Stimulated activated CD4-positive, alpha-beta T cell treated with anti-CD3 and anti-CD28 coated beads, Interleukin-1b, Interleukin-23, amount 100 ng/mL, for 4 hours (primary cell): ENCODE data around the gene OXA1L.
"Not testable (repeated sequence)": the region's sequence is repeated elsewhere in the genome, so short reads cannot be mapped to it uniquely, and the experiment has no call there.

Source experiments
- DNase-seq, 2 donors: peaks; one replicate each; pipeline ENCODE4 v3.0.0-alpha.2; 2020; ENCODE audit warnings: low read depth in 2 of 2

The OXA1L gene

GRCh38 chr14:22798528-22798927 is 32.0 kb downstream of the OXA1L start:
- DNase-seq = no peak

- DNase-seq = no peak
Observed at GRCh38 chr14:22800346-22800745, 33.9 kb downstream of the OXA1L start.

GRCh38 chr14:22801716-22802115 is 35.2 kb downstream of the OXA1L start:
- no peak for DNase-seq

- DNase-seq = no peak
Observed at GRCh38 chr14:22802860-22803686, 36.6 kb downstream of the OXA1L start.

- no peak for DNase-seq
Observed at GRCh38 chr14:22803687-22803974, 37.1 kb downstream of the OXA1L start.

GRCh38 chr14:22805235-22805634 is 38.7 kb downstream of the OXA1L start:
- not testable (repeated sequence) for DNase-seq

GRCh38 chr14:22807432-22808087 is 41.1 kb downstream of the OXA1L start:
- no peak for DNase-seq

- DNase-seq = no peak
Observed at GRCh38 chr14:22808388-22809209, 42.1 kb downstream of the OXA1L start.

GRCh38 chr14:22811722-22812121 is 45.2 kb downstream of the OXA1L start:
- no peak for DNase-seq

GRCh38 chr14:22812744-22813143 is 46.3 kb downstream of the OXA1L start:
- DNase-seq = no peak

GRCh38 chr14:22813145-22813544 is 46.7 kb downstream of the OXA1L start:
- no peak for DNase-seq

- DNase-seq = no peak
Observed at GRCh38 chr14:22814373-22814772, 47.9 kb downstream of the OXA1L start.

GRCh38 chr14:22814941-22815713 is 48.6 kb downstream of the OXA1L start, which contains the start of gene SLC7A7:
TSS of gene SLC7A7 (minus strand) at chr14:22815435. CDS start at chr14:22813398, 2,037 bp downstream.
- DNase-seq = no peak

GRCh38 chr14:22819151-22819988 is 52.9 kb downstream of the OXA1L start:
- no peak for DNase-seq

- DNase-seq = no peak
Observed at GRCh38 chr14:22820731-22821130, 54.2 kb downstream of the OXA1L start.

- DNase-seq = no peak
Observed at GRCh38 chr14:22821193-22822015, 54.9 kb downstream of the OXA1L start.

- no peak for DNase-seq
Observed at GRCh38 chr14:22822016-22822570, 55.6 kb downstream of the OXA1L start.
